ENCODE results near the gene SIDT1.

- TF ChIP-seq POLR2AphosphoS5 (IDR thresholded peaks at IDR 0.05; ENCODE audit: low read depth, low read length) (no peak), POLR2A (IDR thresholded peaks at IDR 0.05; ENCODE audit: low read depth, low read length) (no peak)
These were observed 117.0 kb downstream of the SIDT1 start for GRCh38 chr3:113649174-113649845.
